Putamen (tissue), 1 donor: ENCODE results near the gene YBEY.
A peak's percentile ranks its signal among the peaks of the same experiment; 100 is the strongest.
"Not testable (repeated sequence)": the region's sequence is repeated elsewhere in the genome, so short reads cannot be mapped to it uniquely, and the experiment has no call there.

Source experiments
- DNase-seq: peaks from one replicate; pipeline ENCODE4 v3.0.0-alpha.2; 2016; ENCODE audit warnings: low spot score

Gene YBEY, protein sequence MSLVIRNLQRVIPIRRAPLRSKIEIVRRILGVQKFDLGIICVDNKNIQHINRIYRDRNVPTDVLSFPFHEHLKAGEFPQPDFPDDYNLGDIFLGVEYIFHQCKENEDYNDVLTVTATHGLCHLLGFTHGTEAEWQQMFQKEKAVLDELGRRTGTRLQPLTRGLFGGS

DNA sequence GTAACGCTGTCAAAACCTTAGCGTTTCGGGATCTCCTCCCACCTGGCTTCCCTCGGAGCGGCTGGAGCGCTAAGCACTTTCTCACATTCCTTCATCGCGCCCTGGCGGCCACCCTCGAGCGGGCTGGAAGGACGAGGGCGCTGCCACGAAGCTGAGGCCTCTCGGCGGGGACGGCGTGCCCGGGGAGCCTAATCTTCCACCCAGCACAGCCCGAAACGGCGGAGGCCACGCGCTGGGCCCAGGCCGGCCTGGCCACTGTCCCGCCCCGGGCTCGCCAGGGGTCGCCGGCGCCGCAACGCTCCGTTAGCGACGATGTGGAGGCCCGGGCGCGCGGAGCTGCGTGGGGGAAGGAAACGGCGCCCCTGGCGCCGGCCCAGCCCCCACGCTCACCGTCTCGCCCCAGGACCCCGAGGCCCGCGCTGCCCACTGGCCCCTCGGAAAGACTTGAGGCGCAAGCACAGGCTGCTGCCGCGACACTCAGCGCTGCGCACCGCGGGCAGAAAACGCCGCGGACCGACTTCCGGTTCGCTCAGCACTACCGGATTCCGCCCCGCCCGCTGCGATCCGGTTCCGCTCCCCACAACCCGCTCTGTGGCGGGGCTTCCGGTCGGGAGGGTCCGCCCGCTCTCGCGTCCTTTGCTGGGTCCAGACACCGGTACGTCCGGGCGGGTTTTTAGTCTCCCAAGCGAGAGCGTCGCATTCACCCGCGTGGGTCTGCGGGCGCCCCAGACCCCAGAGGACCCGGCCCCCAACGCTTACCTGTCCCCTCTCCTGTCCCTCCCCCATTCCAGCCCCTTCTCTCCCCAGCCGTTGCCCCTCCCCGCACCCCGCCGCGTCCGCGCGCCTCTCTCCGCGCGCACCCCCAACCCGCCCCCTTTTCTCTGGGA, at the start of gene YBEY:
Gene YBEY, plus strand, starts transcription at position 582 of the 887 bp plus-strand sequence. CDS start 572 bp downstream, outside the sequence.
- peak; percentile 85 for DNase-seq

DNA sequence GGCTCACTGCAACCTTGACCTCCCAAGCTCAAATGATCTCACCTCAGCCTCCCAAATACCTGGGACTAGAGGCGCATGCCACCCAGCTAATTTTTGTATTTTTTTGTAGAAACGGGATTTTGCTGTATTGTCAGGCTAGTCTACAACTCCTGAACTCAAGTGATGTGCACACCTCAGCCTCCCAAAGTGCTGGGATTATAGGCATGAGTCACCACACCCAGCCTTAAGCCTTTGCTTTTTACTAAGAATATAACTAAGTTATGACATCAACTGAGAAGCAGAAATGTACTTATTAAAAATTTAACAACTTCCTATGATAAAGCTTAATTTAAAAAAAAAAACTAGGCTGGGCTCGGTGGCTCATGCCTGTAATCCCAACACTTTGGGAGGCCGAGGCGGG, 48.7 kb upstream of the YBEY start:
- no peak for DNase-seq

DNA sequence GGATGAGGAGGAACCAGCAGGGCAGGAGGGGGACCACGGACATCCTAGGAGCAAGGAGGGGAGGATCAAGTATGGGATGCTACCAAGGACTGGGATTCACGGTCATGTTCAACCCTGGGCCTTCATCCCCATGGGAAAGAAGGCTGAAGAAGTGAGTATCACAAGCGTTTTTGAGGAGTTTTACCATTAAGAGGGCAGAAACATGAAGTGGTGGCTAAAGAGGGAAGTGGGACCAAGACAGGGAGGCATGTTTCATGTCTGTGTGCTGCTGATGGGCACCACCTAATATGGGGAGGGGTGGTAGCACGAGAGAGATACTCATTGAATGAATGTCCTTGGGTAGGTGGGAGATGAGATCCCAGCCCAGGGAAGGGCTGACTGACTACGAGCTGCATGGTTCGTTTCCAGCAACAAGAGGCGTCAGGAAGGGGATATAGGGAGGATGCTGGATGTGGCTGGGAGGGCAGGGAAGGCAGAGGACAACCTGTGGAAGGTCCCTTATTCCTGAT, 46.3 kb upstream of the YBEY start:
- no peak for DNase-seq

DNA sequence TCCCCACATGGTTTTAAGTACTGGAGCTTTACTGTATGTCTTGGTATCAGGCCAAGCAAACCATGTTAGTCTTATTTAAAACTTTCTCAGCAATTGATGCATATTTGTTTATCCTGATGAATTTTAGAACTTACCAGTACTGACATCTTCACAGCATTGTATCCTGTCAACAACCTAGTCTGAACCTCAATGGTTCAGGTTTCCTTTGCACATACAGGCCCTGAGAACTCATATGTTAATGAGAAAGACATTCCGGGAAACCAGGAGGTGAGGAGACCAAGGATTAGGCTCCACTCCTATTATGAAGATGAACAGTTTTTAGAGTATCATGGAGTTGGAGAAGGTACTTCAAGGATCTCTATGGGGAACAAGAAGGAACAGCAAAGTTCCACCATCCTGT, 44.6 kb upstream of the YBEY start:
- DNase-seq: not testable (repeated sequence)

DNA sequence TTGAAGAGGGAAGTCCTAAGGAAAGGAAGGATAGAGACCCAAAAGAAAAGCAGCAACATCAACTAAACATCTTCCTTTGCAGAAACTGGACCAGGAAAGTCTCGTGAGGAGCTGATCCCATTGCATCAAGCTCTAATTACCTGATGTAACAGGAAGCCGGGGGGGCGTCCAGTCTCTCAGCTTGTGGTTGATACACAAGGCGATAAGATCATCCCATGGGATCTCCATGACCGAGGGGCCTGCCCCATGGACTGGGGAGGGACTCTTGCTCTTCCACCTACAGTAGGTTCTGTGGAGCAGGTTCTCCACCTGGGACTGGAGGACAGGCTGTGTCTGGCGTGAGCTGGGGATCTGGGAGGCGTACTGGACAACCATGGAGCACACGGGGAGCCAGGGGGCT, 42.8 kb upstream of the YBEY start:
- DNase-seq: no peak

DNA sequence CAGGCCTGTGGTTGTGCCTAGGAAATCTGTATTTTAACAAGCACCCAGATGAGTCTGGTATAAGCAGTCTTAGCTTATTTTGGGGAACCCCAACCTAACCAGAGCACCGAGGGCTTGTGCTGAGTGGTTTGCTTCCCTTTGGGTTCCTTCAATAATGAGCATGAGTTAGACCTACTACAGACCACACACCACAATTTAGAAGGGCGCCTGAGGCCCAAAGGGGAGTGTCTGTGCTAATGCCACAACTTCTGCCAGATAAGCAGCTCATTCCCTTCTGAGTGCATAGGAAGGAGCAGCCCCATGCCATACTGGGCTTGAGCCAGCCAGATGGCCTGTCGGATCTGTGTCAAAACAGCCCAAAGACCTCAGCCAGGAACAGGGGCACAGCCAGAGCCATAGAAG, 42.2 kb upstream of the YBEY start:
- DNase-seq: no peak

DNA sequence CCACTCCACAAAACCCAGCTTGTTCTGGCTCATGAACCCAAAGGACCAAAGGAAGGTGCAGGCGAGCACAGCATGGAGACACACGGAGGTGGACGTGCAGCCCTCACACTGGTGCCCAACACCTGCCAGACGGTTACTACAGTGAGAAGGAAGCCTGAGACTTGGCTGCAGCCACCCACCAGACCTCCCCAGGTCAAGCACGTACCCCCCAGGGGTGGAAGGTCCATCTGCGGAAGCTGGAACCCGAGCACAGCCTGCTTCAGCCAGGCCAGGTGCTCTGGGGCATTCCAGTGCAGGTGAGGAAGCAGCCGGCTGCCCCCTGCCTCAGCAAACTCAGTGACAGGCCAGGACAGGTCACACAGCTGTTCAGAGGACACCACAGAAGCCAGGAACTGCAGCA, 41.5 kb upstream of the YBEY start:
- no peak for DNase-seq

DNA sequence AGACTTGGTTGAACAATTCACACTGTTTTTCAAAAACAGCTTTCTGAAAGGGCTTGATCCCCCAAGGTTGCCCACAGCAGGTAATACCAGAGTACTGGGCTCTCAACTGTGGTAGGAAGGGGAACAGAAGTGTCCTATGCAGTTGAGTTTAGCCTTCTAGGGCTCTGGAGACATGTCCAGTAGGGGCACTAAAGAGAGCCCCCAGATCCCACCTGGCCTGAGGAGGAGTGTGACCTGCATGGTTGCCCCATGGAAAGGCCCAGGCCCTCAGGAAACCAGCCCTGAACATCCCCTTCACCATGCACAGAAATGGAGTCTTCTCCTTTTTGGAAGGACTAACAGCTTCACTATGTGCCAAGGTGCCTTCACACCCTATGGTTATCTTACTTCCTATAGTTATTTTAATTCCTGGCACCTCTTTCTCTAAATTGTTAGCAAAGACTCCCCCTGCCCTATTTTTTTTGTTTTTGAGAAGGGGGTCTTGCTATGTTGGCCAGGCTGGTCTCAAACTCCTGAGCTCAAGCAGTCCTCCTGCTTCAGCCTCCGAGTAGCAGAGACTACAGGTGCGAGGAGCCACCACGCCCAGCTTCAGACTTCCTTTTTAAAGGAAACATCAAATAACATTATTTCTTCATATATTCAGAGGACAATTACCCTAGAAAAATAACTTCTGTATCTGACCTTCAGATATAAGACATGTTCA, 40.8 kb upstream of the YBEY start:
- no peak for DNase-seq

DNA sequence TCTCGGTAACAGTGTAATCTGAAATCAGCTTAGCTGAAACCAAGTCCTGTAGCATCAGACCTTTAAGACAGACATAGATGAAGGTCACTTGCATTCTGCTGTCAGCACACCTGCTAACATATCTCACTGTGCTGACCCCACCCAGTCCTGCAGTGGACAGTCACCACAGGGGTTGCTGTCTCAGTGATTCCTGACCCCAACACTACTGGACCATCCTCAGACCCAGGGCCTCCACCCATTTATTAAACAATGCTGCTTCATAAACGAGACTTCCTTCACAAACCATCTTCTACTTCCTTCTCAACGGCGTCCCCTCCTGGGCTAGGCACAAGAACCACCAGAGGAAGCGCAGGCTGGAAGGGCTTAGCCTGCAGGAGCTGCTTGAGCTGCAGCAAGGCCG, 39.8 kb upstream of the YBEY start:
- DNase-seq: no peak

DNA sequence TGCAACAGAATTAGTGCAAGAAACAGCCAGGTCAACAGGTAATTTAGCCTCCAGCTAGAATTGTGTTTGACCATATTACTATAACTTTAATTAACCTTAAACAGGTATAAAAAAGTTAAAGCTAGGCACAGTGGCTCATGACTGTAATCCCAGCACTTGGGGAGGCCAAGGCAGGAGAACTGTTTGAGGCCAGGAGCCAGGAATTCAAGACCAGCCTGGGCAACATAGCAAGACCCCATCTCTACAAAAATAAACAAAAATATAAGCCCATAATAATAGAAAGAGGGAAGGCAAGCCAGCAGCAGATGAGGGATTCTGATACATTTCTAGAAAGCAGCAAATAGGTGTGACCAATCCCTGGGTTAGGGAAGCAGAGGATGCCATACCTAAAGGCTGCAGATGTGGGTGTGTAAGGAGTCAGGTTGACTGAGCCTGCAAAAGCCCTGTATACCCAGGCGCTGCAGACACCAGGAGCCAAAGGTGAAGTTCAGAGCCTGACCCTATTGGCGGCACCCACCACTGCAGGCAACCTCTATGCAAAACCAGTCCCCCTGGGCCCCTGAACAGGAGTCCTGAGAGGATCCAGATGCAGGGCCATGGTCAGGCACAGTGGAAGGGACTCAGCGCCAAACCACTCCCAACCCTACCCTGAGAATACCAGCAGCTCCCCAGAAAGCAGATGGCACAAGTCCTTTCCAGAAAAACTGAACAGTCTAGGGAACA, 38.3 kb upstream of the YBEY start:
- no peak for DNase-seq

DNA sequence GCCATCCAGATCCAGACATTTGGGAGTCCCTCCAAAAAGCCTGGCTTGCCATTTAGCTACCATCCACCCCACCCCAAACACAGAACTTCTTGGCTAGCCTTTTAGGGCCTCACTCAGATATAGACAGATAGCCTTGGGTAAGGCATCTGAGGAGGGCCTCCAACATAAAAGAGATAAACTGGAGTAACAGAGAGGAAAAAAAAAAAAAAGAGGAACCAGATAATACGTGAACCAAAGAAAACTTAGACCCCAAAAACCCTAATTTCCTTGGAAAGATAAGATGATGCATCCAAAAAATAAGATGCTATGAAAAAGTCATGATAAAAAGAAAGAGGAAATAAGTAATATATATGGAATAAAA, 37.7 kb upstream of the YBEY start:
- no peak for DNase-seq

DNA sequence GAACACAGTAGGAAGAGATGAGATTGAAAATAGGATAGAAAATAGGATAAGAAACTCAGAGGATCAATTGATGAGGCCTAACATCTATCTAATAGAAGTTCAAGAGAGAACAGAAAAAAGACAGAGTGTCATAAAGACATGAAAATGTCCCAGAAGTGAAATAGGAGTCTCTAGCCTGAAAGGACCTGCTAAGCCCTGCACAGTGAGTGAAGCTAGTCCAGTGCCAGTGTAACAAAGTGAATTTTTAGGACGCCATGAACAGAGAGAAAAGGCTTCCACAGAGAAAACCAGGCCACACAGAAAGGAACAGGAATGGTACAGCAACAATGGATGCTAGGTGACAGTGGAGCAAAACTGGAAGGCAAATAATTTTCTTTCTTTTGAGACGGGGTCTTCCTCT, 37.3 kb upstream of the YBEY start:
- no peak for DNase-seq

DNA sequence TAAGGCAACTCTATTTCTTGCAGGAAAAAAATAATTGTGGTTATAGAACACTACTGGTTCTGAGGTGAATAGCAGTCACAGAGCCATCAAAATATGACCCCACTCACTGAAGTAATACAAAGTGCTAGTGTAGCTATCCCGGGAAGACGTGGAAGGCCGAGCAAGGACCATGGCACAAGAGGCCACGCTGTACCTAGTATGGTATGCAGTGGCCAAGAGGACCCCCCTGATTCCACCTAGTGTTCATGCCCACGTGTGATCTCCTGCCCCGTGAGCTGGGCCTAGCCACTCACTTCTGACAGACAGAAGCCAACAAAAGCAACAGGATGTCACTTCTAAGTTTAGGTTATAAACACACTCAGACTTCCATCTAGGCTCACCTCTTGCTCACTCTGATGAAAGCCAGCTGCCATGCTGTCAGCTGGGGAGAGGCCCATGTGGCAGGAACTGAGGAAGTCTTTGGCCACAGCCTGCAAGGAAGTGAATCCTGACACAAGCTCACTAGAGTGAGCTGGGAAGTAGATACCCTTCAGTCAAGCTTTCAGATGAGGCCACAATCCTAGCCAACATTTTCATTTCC, 35.9 kb upstream of the YBEY start:
- DNase-seq: no peak

DNA sequence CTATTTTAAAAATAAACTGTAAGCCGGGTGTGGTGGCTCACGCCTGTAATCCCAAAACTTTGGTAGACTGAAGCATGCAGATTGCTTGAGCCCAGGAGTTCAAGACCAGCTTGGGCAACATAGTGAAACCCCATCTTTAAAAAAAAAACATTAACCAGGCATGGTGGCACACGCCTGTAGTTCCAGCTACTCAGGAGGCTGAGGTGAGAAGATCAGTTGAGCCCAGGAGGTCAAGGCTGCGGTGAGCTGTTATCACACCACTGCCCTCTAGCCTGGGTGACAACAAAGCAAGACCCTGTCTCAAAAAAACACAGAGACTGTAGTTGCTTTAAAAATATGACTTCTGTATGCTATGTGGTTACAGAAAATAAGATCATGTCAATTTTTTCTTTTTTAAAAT, 33.3 kb upstream of the YBEY start:
- no peak for DNase-seq

DNA sequence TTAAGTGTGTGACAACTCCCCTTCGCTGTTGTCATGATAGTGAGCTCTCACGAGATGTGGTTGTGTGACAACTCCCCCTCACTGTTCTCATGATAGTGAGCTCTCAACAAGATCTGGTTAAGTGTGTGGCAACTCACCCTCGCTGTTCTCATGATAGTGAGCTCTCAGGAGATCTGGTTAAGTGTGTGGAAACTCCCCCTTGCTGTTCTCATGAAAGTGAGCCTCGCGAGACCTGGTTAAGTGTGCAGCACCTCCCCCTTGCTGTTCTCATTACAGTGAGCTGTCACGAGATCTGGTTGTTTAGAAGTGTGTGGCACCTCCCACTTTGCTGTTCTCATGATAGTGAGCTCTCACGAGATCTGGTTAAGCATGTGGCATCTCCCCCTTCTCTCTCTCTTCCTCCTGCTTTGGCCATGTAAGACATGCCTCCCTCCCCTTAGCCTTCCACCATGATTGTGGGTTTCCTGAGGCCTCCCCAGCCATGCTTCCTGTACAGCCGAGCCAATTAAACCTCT, 32.5 kb upstream of the YBEY start:
- no peak for DNase-seq

DNA sequence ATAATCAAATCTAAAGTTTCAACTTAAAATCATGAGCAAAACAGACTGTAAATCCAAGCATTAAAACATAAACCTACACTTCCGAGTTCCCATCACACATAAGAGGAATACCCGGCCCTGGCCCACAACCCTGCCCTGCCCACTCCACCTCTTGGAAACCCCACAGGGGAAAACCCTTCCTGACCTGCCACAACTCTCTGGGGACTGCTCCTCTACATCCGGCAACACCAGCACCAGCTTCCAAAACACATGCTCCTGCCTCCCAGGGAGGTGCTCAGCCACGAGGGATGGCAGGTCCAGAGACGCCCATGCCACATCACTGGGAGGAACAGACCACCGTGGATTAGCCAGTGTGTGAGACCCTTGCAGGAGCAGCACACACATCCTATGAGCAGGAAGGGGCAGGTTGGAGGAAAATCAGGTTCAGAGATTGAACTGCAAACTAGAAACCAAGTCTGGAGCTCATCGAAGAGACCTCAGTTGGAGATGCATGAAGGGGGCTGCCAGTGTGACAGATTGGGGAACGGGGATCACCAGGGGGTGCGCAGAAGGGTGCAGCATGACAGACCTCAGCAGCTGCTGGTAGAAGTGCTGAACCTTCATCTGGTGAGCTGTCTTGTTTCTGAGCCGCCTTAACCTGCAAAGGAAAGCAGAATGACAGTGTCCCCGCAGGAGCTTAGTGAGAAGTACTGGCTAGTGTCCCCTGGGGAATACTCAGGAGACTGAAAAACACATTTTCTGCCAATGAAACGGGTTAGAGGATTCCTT, 31.8 kb upstream of the YBEY start:
- no peak for DNase-seq

DNA sequence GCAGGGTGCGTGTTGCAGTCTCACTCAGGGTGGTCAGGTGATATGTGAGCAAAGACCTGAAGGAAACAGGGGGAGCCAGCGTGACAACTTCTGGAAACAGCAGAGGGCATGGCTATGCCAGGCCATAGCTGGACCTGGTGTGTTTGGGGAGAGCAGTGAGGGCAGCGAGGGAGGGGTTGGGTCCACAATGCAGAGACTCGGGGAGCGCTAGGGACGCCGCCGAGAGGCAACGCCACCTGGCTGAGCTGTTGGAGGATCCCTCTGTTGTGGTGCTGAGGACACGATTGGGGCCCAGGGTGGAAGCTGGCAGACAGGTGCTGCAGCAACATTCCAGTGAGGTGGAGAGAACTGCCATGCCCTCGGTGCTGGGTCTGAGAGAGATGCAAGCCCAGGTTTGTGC, 31.0 kb upstream of the YBEY start:
- DNase-seq: no peak

DNA sequence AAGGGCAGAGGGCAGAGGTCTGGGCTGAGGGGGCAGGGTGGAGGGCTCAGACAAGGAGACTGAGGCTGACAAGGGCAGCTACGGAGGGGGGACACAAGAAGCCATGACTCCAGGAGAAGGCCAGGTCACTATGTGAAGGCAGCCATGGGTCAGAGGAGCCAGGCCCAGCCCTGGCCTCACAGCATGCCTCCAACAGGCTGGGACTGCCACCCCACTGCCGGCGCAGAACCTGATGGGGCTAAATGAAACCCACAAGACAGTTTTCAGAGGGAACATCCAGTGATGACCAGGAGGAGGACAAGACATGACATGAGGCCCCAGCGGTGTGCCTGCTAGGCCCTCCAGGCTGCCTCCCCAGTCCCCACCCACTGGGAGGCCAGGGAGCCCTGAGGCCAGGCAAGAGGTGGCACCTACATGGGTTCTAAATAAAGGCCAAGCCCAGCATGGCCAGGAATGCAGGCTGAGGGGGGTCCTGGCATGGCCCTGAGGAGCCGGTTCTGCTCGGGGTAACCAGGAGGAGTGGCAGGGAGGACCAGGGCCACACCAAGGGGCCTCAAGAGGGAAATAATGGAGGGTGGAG, 30.3 kb upstream of the YBEY start:
- no peak for DNase-seq

DNA sequence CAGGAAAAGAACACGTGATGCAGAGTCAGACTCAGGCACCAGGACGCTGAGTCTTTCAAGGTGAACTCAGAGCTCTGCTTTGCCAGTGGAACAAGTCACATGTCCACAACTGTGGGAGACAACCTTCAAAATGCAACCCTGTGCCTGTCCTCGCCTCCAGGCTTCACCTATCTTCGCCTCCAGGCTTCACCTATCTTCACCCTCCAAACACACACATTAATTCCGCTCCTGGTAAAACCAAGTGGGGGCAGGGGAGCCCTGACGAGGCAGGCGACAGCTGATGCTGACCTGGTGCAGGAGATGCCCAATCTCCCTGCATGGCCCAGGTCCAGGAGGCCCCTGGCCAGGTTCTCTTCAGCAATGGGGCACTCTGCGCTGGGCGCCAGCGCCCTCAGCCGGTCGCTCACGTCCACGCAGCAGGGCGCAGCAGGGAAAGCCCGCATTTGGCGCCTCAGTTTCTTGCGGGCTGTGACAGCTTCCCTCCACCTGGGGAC, 29.6 kb upstream of the YBEY start:
- DNase-seq: peak; percentile 63

DNA sequence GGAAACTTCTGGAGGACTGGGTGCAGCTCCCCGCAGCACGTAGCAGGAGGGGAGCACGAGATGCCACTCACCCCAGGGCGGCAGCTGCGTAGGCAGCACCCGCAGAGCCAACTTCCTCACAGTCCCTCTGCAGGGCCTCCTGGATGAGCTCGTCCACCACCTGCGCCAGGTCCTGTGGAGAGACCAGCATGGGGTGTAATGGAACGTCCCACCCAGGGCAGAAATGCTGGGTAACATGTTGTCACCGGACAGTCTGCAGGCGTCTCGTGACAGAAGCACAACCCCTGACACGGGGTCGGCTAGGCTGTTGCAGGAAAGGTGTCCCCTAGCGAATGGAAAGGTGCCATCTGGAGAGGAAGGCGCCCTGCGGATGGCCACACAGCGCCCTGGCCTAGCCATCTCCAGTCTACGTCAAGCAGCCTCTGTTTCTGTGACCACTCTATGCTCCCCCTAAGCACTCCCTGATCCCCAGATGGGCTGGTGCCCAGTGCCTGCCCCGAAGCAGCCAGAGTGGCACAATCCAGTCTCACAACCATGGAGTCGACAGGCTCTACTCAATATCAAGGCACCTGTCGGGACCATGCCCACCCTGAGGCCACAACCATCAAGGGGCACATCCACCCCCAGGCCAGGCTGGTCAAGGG, 22.0 kb upstream of the YBEY start:
- no peak for DNase-seq
